Trophoblast cell (in vitro differentiated cells and primary cell): ENCODE results near the gene FHDC1.

Source experiments
- DNase-seq, 2 donors: peaks; one replicate each; pipeline ENCODE4 v3.0.0-alpha.2; 2016
- H2AFZ ChIP-seq: 2 replicates; pipeline ENCODE4 v1.6.1; 2013; ENCODE audit warnings: low read length, moderate library complexity, mild to moderate bottlenecking; ENCODE audit not compliant: insufficient read depth, poor library complexity
- H2AK5ac ChIP-seq: 2 replicates; pipeline ENCODE4 v1.6.1; 2013; ENCODE audit warnings: mild to moderate bottlenecking, low read length
- H2BK120ac ChIP-seq: 2 replicates; pipeline ENCODE4 v1.6.1; 2013; ENCODE audit warnings: low read length, mild to moderate bottlenecking, moderate library complexity; ENCODE audit not compliant: insufficient read depth, poor library complexity
- H2BK12ac ChIP-seq: 2 replicates; pipeline ENCODE4 v1.6.1; 2013; ENCODE audit warnings: mild to moderate bottlenecking, low read length, moderate library complexity
- H2BK5ac ChIP-seq: 2 replicates; pipeline ENCODE4 v1.6.1; 2013; ENCODE audit warnings: low read length, low read depth, moderate library complexity, mild to moderate bottlenecking; ENCODE audit not compliant: poor library complexity
- H3K14ac ChIP-seq: 2 replicates; pipeline ENCODE4 v1.6.1; 2013; ENCODE audit warnings: mild to moderate bottlenecking, low read length
- H3K18ac ChIP-seq: 2 replicates; pipeline ENCODE4 v1.6.1; 2013; ENCODE audit warnings: mild to moderate bottlenecking, low read length
- H3K23ac ChIP-seq: 2 replicates; pipeline ENCODE4 v1.6.1; 2013; ENCODE audit warnings: low read length
- H3K27ac ChIP-seq: 2 replicates; pipeline ENCODE4 v1.5.1; 2013; ENCODE audit warnings: low read depth, mild to moderate bottlenecking, inconsistent platforms, low read length, moderate library complexity
- H3K27me3 ChIP-seq: 2 replicates; pipeline ENCODE4 v1.6.1; 2013; ENCODE audit warnings: inconsistent platforms, mild to moderate bottlenecking, low read length, moderate library complexity; ENCODE audit not compliant: insufficient read depth
- H3K36me3 ChIP-seq, 2 experiments: 1 replicate in 1 of 2; 2 replicates in 1 of 2; pipeline ENCODE4 v1.6.1; 2013; ENCODE audit warnings: low read length in 2 of 2, mild to moderate bottlenecking in 2 of 2, moderate library complexity in 1 of 2; ENCODE audit not compliant: insufficient read depth in 2 of 2, control insufficient read depth in 1 of 2
- H3K4ac ChIP-seq: 2 replicates; pipeline ENCODE4 v1.6.1; 2013; ENCODE audit warnings: low read depth, mild to moderate bottlenecking, low read length, moderate library complexity
- H3K4me1 ChIP-seq, 2 experiments: 1 replicate in 1 of 2; 2 replicates in 1 of 2; pipeline ENCODE4 v1.6.1; 2013; ENCODE audit warnings: low read length in 2 of 2, mild to moderate bottlenecking in 2 of 2, moderate library complexity in 1 of 2; ENCODE audit not compliant: insufficient read depth in 2 of 2, control insufficient read depth in 1 of 2
- H3K4me2 ChIP-seq: 2 replicates; pipeline ENCODE4 v1.6.1; 2013; ENCODE audit warnings: inconsistent platforms, mild to moderate bottlenecking, low read length, moderate library complexity
- H3K4me3 ChIP-seq: 2 replicates; pipeline ENCODE4 v1.5.1; 2013; ENCODE audit warnings: mild to moderate bottlenecking, low read depth, low read length, inconsistent platforms
- H3K79me1 ChIP-seq: one replicate; pipeline ENCODE4 v1.6.1; 2013; ENCODE audit warnings: low read length
- H3K79me2 ChIP-seq: 2 replicates; pipeline ENCODE4 v1.6.1; 2013; ENCODE audit warnings: low read length, mild to moderate bottlenecking; ENCODE audit not compliant: control insufficient read depth, insufficient read depth, poor library complexity
- H3K9ac ChIP-seq: 2 replicates; pipeline ENCODE4 v1.6.1; 2013; ENCODE audit warnings: mild to moderate bottlenecking, low read length
- H3K9me3 ChIP-seq: 2 replicates; pipeline ENCODE4 v1.6.1; 2013; ENCODE audit warnings: low read depth, mild to moderate bottlenecking, control low read depth, inconsistent platforms, low read length; ENCODE audit not compliant: insufficient read depth
- H4K12ac ChIP-seq: 2 replicates; pipeline ENCODE4 v1.6.1; 2013; ENCODE audit warnings: low read depth, mild to moderate bottlenecking, low read length, moderate library complexity
- H4K8ac ChIP-seq: 2 replicates; pipeline ENCODE4 v1.6.1; 2013; ENCODE audit warnings: low read depth, mild to moderate bottlenecking, low read length, moderate library complexity
- H4K91ac ChIP-seq: one replicate; pipeline ENCODE4 v1.6.1; 2013; ENCODE audit warnings: low read depth, mild to moderate bottlenecking, low read length, moderate library complexity
- WGBS: extraction: QIAGEN DNeasy Blood & Tissue Kit; methylation state at CpG from one replicate; pipeline ENCODE4 v1.1.7; 2013; ENCODE audit warnings: missing lambda C conversion rate; ENCODE audit not compliant: insufficient read length, insufficient coverage; ENCODE audit errors: extremely low coverage; 5-methylcytosine and 5-hydroxymethylcytosine counted together

FHDC1 gene

DNA sequence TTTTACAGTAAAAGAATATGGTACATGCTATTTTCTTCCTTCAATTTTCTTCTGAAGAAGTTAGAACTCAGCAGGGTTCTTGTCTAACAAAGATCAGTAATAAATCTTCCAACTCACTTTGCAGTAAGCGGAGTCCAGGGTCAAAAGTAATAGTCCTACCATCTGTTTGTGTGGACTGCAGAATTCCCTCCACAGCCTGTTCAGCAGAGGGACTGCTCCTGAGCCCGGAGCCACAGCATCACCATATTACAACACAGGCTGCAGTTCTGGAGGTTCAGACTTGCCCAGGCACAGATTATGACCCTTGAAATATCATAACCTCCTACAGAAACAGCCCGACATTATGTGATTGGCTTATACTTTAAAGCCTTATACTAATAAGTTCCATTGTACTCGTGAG lies 10.3 kb downstream of the FHDC1 start:
- Histone ChIP-seq H4K8ac (no peak overlapping the region), H3K9me3 (no peaks in the 10 kb centered on the region), H3K9ac (no peak overlapping the region), H3K36me3 (peaks cover 5 to 15% of the 10 kb centered on the region in 2 experiments), H3K79me2 (peaks cover 2% of the 10 kb centered on the region), H3K4ac (no peak overlapping the region), H2AK5ac (no peak overlapping the region), H3K27ac (no peak overlapping the region), H3K23ac (no peak overlapping the region), H3K4me3 (no peak overlapping the region), H2BK120ac (no peak overlapping the region), H3K14ac (no peak overlapping the region), H4K91ac (no peak overlapping the region), H2BK5ac (no peak overlapping the region), H3K18ac (no peak overlapping the region), H4K12ac (no peak overlapping the region), H2AFZ (no peak overlapping the region), H3K4me1 (peaks cover 0 to 4% of the 10 kb centered on the region in 2 experiments), H3K79me1 (peaks cover 5% of the 10 kb centered on the region), H3K27me3 (no peaks in the 10 kb centered on the region), H2BK12ac (no peak overlapping the region), H3K4me2 (no peak overlapping the region)
- DNase-seq: no peak
- WGBS: no CpG with 5 or more reads among the region's 4 CpGs

- Histone ChIP-seq H3K14ac (no peak overlapping the region), H3K27me3 (no peaks in the 10 kb centered on the region), H3K4me1 (peaks cover 0 to 4% of the 10 kb centered on the region in 2 experiments), H3K9ac (no peak overlapping the region), H4K12ac (no peak overlapping the region), H3K4me2 (no peak overlapping the region), H4K8ac (no peak overlapping the region), H3K18ac (no peak overlapping the region), H4K91ac (no peak overlapping the region), H2BK5ac (no peak overlapping the region), H2BK120ac (no peak overlapping the region), H3K36me3 (peaks cover 5 to 15% of the 10 kb centered on the region in 2 experiments), H3K79me1 (peaks cover 5% of the 10 kb centered on the region), H3K23ac (no peak overlapping the region), H3K4ac (no peak overlapping the region), H3K9me3 (no peaks in the 10 kb centered on the region), H3K4me3 (no peak overlapping the region), H2AFZ (no peak overlapping the region), H2BK12ac (no peak overlapping the region), H3K27ac (no peak overlapping the region), H3K79me2 (peaks cover 2% of the 10 kb centered on the region), H2AK5ac (no peak overlapping the region)
- DNase-seq: no peak
- no CpG with 5 or more reads among the region's 2 CpGs for WGBS
These were observed 11.2 kb downstream of the FHDC1 start for GRCh38 chr4:152947311-152947710.

GRCh38 chr4:152949930-152950329 lies 13.8 kb downstream of the FHDC1 start:
- Histone ChIP-seq H2BK120ac (no peak overlapping the region), H3K4ac (no peak overlapping the region), H3K4me1 (no peaks in the 10 kb centered on the region), H3K27me3 (no peaks in the 10 kb centered on the region), H3K14ac (no peak overlapping the region), H3K79me1 (peaks cover under 1% of the 10 kb centered on the region), H2BK12ac (no peak overlapping the region), H3K23ac (no peak overlapping the region), H3K27ac (no peak overlapping the region), H4K91ac (no peak overlapping the region), H2BK5ac (no peak overlapping the region), H2AFZ (no peak overlapping the region), H4K8ac (no peak overlapping the region), H3K9ac (no peak overlapping the region), H3K79me2 (no peaks in the 10 kb centered on the region), H3K9me3 (no peaks in the 10 kb centered on the region), H3K36me3 (peaks cover 14 to 22% of the 10 kb centered on the region in 2 experiments), H3K18ac (no peak overlapping the region), H2AK5ac (no peak overlapping the region), H3K4me2 (no peak overlapping the region), H4K12ac (no peak overlapping the region), H3K4me3 (no peak overlapping the region)
- DNase-seq: no peak
- no CpG with 5 or more reads among the region's 8 CpGs for WGBS

GRCh38 chr4:152950402-152951274 lies 14.5 kb downstream of the FHDC1 start:
- Histone ChIP-seq H3K79me1 (no peaks in the 10 kb centered on the region), H3K4ac (peak overlapping the region; percentile 16), H4K91ac (no peak overlapping the region), H4K12ac (no peak overlapping the region), H3K79me2 (no peaks in the 10 kb centered on the region), H3K18ac (no peak overlapping the region), H2AFZ (no peak overlapping the region), H4K8ac (no peak overlapping the region), H3K9ac (no peak overlapping the region), H2AK5ac (no peak overlapping the region), H2BK120ac (no peak overlapping the region), H3K27me3 (no peaks in the 10 kb centered on the region), H3K4me2 (no peak overlapping the region), H3K27ac (no peak overlapping the region), H3K4me3 (no peak overlapping the region), H3K23ac (no peak overlapping the region), H3K4me1 (no peaks in the 10 kb centered on the region), H3K14ac (no peak overlapping the region), H2BK12ac (no peak overlapping the region), H3K9me3 (no peaks in the 10 kb centered on the region), H2BK5ac (no peak overlapping the region), H3K36me3 (peaks cover 17 to 25% of the 10 kb centered on the region in 2 experiments)
- WGBS: no CpG with 5 or more reads among the region's 11 CpGs
- peak; percentile 55 to 69 for DNase-seq
